Measurements from ENCODE around the gene CAPN10.

GRCh38 chr2:240591226-240591625 is 4.7 kb downstream of the CAPN10 start:
- TF ChIP-seq CTCF (IDR thresholded peaks at IDR 0.05; ENCODE audit: insufficient read depth, low read depth, low read length) = no peak
- TF ChIP-seq EZH2 (IDR thresholded peaks at IDR 0.05; ENCODE audit: insufficient read depth, low read length) = no peak
